Measurements from ENCODE around the gene XRCC5. TPM values are rescaled to one million over a fixed set of nuclear protein-coding genes. Genes with fewer than 3 reads are reported as not detected.
"Not testable (repeated sequence)": the region's sequence is repeated elsewhere in the genome, so short reads cannot be mapped to it uniquely, and the experiment has no call there.

The XRCC5 gene
- total RNA-seq, 1 experiment from 2014 or later = 424 TPM

DNA sequence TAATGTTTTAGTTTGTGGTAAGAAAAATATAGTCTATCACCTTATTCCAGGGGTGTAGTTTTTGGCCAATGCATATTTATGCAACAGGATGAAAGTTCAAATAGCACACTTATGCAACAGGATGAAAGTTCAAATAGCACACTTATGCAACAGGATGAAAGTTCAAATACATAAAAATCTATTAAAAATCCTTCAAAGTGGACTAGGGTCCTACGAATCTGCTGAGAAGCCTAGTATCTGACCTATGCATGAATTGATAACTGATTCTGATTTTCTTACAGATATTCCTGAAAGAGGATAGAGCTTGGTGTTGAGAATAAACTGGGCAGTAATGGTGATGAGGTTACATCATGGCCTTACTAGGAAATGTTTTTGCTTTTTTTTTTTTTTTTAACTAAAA is 30.4 kb upstream of the XRCC5 start:
- ATAC-seq = no peak
- TSS peak; percentile 31 for BruUV-seq (replicated peaks)

DNA sequence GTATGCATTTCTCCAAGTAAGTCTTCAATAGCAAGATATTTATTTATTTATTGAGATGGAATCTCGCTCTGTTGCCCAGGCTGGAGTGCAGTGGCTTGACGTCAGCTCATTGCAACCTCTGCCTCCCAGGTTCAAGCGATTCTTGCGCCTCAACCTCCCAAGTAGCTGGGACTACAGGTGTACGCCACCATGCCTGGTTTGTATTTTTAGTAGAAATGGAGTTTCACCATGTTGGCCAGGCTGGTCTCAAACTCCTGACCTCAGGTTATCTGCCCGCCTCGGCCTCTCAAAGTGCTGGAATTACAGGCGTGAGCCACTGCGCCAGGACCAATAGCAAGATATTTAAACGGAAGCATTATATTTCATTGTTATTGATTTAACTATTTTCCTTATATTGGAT is 29.1 kb upstream of the XRCC5 start:
- H3K36me3 ChIP-seq (ENCODE audit: control insufficient read depth in 1 of 2, insufficient read depth in 2 of 2, low read length in 2 of 2); ATAC-seq; H3K4me2 ChIP-seq (ENCODE audit: low read length); RAD21 ChIA-PET (ENCODE audit: low non-redundant PET in 1 of 2, low total read pairs in 2 of 2, uncharacterized antibody in 2 of 2, unreplicated experiment in 2 of 2); H3K9me3 ChIP-seq (ENCODE audit: control insufficient read depth in 1 of 2, insufficient read depth in 1 of 2, low read depth in 1 of 2, low read length in 2 of 2); BruUV-seq (replicated peaks); H3K79me2 ChIP-seq (ENCODE audit: insufficient read depth, low read length); H2AFZ ChIP-seq (ENCODE audit: low read depth, low read length, poor library complexity, severe bottlenecking); H3K27me3 ChIP-seq (ENCODE audit: insufficient read depth, low read length); POLR2A ChIA-PET; H3K27ac ChIP-seq (ENCODE audit: low read depth, low read length); H3K4me3 ChIP-seq (replicated peaks in 1 of 2; ENCODE audit: low read depth in 1 of 2, low read length in 2 of 2); CTCF ChIA-PET; H3K9ac ChIP-seq (ENCODE audit: low read length); H4K20me1 ChIP-seq (ENCODE audit: insufficient read depth); intact Hi-C loops (cut with micrococcal nuclease); H3K9me2 ChIP-seq (ENCODE audit: insufficient read depth); DNase-seq (ENCODE audit: low read depth, low spot score): not testable (repeated sequence)
- H3K4me1 ChIP-seq (ENCODE audit: control insufficient read depth in 1 of 2, insufficient read depth in 2 of 2, low read length in 2 of 2) = peaks cover 4 to 14% of the 10 kb centered on the region in 2 experiments; a peak in 3 of 4 replicates

More for the DNA sequence above, 30.4 kb upstream of the XRCC5 start:
- Histone ChIP-seq H3K4me1 (ENCODE audit: control insufficient read depth in 1 of 2, insufficient read depth in 2 of 2, low read length in 2 of 2) (peaks cover 4 to 19% of the 10 kb centered on the region in 2 experiments; a peak in 3 of 4 replicates), H2AFZ (ENCODE audit: low read depth, low read length, poor library complexity, severe bottlenecking) (no peak overlapping the region), H3K79me2 (ENCODE audit: insufficient read depth, low read length) (no peaks in the 10 kb centered on the region; the same call in 1 of the 2 replicates), H3K9me2 (ENCODE audit: insufficient read depth) (no peaks in the 10 kb centered on the region), H3K9me3 (ENCODE audit: control insufficient read depth in 1 of 2, insufficient read depth in 1 of 2, low read depth in 1 of 2, low read length in 2 of 2) (no peaks in the 10 kb centered on the region), H3K27ac (ENCODE audit: low read depth, low read length) (no peak overlapping the region), H3K9ac (ENCODE audit: low read length) (no peak overlapping the region), H3K27me3 (ENCODE audit: insufficient read depth, low read length) (no peaks in the 10 kb centered on the region), H4K20me1 (ENCODE audit: insufficient read depth) (no peaks in the 10 kb centered on the region), H3K4me2 (ENCODE audit: low read length) (no peak overlapping the region), H3K36me3 (ENCODE audit: control insufficient read depth in 1 of 2, insufficient read depth in 2 of 2, low read length in 2 of 2) (no peaks in the 10 kb centered on the region), H3K4me3 (replicated peaks in 1 of 2; ENCODE audit: low read depth in 1 of 2, low read length in 2 of 2) (no peak overlapping the region)
- ChIA-PET RAD21 (ENCODE audit: low non-redundant PET in 1 of 2, low total read pairs in 2 of 2, uncharacterized antibody in 2 of 2, unreplicated experiment in 2 of 2) (no interaction called here), POLR2A (no interaction called here), CTCF (no interaction called here)
- 0 out of 2 replicates have a peak, but pooled peaks have one; percentile 27 for TF ChIP-seq CEBPB (IDR thresholded peaks at IDR 0.05; ENCODE audit: low read depth)
- TF ChIP-seq TCF7L2 (IDR thresholded peaks at IDR 0.05; ENCODE audit: borderline replicate concordance, extremely low read depth, insufficient read depth, insufficient read length) = no peak
- intact Hi-C loops (cut with micrococcal nuclease) = no loop called here
- no peak for DNase-seq (ENCODE audit: low read depth, low spot score)

Measured in HCT116 (cell line).